NK-92 (cell line): Measurements from ENCODE around the gene PKNOX1.
"Not testable (repeated sequence)": the region's sequence is repeated elsewhere in the genome, so short reads cannot be mapped to it uniquely, and the experiment has no call there.

Source experiments
- DNase-seq: peaks from one replicate; lab custom pipeline; 2025; ENCODE audit not compliant: unreplicated experiment; lab: John Stamatoyannopoulos, UW

The PKNOX1 gene

DNA sequence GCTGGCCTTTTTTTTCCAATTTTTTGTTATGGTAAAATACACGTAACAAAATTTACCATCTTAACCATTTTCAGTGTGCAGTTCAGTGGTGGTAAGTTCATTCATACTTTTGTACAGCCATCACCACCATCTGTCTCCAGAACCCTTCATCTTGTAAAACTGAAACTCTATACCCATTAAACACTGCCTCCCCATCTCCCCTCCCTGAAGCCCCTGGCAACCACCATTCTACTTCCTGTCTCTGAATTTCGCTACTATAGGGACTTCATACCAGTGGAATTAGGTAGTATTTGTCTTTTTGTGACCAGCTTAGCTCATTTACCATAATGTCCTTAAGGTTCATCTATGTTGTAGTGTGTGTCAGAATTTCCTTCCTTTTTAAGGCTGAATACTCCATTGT lies 8.7 kb downstream of the PKNOX1 start:
- no peak for DNase-seq

DNA sequence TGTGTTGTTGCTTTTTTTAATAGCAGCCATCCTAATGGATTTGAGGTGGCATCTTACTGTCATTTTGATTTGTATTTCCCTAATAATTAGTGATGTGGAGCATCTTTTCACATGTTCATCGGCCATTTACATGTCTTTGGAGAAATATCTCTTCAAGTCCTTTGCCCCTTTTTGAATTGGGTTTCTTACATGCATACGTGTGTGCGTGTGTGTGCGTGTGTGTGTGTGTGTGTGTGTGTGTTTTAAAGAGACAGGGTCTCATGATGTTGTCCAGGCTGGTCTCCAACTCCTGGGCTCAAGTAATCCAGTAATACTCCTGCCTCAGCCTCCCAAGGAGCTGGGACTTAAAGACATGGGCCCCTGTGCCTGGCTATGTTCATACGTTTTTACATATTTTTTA lies 9.5 kb downstream of the PKNOX1 start:
- DNase-seq, result no peak

DNA sequence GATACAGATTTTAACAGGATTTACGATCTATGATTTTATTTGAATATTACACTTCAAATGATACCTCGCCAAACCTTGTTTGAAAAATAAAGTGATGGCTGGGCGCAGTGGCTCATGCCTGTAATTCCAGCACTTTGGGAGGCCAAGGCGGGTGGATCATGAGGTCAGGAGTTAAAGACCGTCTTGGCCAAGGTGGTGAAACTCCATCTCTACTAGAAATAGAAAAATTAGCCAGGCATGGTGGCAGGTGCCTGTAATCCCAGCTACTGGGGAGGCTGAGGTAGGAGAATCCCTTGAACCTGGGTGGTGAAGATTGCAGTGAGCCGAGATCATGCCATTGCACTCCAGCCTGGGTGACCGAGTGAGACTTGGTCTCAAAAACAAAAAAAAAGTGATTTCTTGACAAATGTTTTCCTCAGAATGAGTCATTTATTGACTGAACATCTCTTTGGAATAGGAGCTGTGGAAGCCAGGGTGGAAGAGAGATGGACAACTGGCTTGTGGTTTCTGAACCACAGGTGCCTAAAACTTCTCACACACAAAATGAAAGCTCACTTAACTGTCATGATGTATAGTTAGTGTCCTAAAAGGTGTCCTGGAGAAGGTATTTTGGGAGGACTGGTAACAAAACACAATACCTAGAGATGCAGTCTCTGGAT lies 11.9 kb downstream of the PKNOX1 start:
- no peak for DNase-seq

DNA sequence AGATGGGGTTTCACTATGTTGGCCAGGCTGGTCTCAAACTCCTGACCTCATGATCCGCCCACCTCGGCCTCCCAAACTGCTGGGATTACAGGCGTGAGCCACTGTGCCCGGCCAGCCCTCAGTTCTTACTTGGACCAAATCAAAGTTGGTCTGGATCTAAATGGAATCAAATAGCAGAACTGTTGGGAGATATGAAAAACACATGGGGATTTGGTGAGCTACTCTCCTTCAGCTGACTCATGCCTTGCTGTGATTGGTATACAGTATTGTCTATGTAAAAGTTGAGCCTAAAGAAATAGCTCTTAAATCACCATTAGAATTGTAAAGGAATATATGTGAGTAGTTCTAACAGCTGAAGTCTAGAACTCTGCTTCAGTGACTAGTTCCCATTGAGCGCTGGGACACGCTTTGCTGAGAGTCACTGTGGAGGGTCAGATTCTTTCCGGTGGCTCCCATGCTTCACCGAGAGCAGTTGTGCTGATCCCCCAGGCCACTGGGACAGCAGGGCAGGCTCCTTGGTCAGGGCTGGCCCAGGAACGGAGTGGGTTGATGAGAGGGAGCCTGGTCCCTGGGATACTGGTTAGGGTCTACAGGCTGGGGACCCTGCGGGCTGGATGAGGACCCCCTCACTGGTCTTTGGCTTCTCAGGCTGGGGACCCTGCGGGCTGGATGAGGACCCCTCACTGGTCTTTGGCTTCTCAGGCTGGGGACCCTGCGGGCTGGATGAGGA lies 14.0 kb downstream of the PKNOX1 start:
- no peak for DNase-seq

DNA sequence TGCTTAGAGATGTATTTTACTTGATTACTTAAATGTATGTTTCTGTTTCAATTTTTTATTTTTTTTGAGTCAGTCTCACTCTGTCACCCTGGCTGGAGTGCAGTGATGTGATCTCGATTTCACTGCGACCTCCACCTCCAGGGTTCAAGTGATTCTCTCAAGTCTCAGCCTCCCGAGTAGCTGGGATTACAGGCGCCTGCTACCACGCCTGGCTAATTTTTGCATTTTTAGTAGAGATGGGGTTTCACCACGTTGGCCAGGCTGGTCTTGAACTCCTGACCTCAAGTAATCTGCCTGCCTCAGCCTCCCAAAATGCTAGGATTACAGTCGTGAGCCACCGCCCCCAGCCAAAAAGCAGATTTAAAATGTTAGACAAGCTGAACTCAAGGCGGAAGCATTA lies 15.0 kb downstream of the PKNOX1 start:
- not testable (repeated sequence) for DNase-seq

DNA sequence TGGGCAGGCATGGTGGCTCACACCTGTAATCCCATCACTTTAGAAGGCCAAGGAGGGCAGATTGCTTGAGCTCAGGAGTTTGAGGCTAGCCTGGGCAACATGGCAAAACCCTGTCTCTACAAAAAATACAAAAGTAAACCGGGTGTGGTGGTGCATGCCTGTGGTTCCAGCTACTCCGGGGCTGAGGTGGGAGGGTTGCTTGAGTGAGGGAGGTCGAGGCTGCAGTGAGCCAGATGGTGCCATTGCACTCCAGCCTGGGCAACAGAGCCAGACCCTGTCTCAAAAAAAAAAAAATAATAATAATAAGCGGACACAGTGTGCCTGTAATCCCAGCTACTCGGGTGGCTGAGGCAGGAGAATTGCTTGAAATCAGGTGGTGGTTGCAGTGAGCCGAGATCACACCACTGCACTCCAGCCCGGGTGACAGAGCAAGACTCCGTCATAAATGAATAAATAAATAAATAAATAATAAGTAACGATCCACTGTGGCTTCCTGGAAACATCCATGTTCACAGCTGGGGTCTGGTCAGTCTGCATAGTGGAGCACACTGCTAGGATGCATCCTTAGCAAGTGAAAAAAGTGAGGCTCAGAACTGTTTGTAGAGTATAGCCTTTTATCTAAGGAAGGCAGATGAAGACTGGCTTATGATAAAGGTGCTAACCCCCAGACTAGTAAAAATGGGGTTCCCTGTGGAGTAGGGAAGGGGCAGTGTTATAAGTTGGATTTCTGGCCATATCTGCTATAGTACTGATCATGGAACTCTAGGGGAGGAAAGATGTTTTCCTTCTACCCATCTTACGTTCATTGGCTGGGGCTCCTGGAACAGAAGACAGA lies 15.7 kb downstream of the PKNOX1 start:
- no peak for DNase-seq

DNA sequence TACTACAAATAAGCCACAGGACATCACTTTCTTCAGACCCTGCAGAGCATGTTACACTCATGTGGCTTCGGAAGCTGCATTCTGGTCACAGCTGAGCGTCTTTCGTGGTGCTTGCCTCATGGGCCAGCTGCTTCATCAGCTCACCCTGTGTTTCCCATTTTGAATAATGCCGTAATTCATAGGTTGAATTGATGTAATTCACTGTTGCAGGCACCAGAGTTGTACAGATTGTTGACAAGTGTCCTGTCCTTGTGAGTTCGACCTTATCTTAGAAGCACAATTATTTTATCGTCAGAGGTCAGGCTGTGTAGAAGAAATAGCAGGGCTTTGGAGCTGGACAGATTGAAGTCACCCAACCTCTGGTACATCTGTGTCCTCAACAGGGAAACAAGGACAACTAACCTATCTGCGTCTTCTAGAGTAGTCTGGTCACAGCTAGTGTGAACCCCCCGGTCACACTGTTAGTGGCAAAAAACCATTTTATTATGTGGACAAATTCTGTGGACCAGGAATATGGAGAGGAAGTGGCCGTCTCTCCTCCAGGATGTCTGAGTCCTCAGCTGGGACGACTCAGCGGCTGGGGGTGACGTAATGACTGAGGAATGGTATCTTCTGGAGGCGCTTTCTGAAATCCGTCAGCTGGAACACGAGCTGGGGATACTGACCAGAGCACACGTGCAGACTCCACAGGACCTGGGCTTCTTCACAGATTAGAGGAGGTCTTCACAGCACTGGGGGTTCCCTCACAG lies 17.8 kb downstream of the PKNOX1 start:
- DNase-seq, result no peak

DNA sequence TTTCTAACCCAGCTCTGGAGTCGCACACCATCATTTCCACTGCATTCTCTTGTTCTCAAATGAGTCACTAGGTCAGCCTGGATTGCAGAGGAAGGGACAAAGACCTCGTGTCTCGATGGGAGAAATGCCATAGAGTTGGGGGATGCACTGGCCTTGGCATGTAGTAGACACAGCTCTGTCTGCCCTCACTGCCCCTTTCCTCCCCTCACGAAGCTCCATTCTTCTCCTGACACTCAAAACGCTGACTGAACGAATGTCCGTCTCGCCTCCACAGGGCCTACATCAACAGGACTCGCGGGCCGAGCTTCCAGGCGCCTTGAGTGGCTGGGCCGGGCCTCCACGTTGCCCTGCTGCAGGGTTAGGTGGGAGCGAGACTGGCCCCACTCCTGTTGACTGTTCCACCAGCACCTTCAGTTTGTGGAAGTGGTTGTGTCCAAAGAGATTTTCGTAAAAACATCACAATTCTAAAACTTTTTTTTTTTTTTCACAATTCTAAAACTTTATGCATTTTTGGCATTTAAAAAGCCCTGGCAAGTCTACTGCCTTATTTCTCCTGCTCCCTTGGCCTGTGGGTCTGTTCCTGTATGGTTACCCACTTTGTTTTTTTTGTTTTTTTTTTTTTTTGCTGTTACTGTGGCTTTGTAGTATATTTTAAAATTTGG lies 18.8 kb downstream of the PKNOX1 start:
- no peak for DNase-seq

DNA sequence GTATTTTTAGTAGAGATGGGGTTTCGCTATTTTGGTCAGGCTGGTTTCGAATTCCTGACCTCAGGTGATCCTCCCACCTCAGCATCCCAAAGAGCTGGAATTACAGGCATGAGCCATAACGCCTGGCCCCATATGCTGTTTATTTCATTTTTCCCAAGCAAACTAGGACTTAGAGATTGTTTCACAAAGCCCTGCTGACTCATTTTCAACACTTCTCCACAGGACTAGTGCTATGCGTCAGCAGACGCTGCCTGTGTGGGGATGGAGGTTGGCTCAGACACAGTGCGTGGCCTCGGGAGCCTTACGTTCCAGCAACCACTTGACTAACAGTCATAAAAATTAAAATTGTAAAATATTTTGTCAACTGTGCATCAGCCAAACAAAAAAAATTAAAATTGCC lies 22.7 kb downstream of the PKNOX1 start:
- no peak for DNase-seq

DNA sequence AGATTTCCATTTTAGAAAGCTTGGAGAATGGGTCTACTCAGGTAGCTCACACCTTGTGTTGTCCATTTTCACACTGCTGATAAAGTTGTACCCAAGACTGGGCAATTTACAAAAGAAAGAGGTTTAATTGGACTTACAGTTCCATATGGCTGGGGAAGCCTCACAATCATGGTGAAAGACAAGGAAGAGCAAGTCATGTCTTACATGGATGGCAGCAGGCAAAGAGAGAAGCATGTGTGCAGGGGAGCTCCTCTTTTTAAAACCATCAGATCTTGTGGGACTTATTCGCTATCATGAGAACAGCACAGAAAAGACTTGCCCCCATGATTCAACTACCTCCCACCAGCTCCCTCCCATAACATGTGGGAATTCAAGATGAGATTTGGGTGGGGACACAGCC lies 23.6 kb downstream of the PKNOX1 start:
- DNase-seq, result not testable (repeated sequence)

DNA sequence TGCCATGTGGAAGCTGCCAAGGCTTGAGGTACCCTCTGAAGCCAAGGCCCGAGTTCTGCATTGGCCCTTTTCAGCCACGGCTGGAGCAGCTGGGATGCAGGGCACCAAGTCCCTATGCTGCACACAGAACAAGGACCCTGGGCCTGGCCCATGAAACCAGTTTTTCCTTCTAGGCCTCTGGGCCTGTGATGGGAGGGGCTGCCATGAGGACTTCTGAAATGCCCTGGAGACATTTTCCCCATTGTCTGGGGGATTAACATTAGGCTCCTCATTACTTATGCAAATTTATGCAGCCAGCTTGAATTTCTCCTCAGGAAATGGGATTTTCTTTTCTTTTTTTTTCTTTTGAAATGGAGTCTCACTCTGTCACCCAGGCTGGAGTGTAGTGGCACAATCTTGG lies 24.8 kb downstream of the PKNOX1 start:
- not testable (repeated sequence) for DNase-seq

DNA sequence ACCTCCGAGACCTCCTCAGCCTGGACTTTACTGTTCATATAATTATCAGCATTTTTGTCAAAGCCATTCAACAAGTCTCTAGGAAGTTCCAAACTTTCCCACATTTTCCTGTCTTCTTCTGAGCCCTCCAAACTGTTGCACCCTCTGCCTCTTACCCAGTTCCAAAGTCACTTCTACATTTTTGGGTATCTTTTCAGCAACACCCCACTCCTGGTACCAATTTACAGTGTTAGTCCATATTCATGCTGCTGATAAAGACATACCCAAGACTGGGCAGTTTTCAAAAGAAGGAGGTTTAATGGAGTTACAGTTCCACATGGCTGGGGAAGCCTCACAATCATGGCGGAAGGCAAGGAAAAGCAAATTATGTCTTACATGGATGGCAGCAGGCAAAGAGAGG lies 25.7 kb downstream of the PKNOX1 start:
- DNase-seq, result not testable (repeated sequence)

DNA sequence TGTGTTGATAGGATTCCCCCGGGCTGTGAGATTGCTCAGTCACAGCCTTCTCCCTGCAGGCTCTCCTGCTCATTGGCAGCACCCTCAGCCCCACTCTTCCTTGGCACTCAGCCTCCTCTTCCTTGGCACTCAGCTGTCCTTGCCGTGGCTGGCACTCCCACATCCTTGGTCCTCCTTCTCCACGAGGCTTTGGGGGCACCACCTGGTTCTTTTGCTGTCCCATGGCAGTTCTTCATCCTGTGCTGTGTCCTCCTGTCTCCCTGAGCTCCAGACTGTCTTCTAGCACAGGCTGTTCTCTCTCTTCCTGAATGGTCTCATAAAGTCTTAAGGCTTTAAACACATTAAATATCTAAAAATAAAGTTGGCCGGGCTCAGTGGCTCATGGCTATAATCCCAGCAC lies 27.0 kb downstream of the PKNOX1 start:
- DNase-seq, result no peak

DNA sequence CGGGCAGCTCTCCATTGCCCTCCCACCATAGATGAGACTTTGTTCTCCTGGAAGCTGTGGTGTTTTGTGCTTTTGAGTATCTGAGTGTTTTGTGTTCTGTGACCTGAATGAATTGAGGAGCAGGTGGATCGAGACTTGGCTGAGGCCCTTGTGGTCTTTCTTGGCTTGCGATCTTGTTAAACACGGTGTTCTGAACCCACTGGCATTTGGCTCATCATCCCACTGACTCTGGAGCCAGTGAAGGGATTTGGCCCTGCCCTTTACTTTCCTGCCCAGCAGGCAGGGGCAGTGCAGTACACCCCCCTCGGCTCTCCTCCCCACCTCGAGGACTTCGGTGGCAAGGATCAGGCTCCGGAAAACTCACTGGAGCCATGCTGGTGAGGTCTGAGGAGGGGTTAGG lies 30.6 kb downstream of the PKNOX1 start:
- no peak for DNase-seq

DNA sequence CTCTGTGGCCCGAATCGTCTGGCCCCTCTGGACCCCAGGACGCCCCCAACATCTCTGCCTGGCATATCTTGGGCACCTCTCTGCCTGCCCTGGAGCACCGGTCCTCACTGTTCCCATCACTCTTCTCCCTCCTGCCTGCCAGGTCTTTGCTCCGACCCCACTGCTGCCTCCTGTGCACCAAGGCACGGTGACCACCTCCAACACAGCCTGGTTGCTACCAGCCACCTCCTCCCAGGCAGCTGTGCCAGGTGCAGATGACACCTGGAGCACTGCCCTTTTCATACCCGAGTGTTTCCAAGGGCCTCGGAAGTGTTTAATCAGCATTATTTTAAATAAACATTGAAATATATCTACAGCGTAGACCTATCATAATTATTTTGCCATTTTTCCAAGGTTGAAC lies 31.3 kb downstream of the PKNOX1 start:
- no peak for DNase-seq

DNA sequence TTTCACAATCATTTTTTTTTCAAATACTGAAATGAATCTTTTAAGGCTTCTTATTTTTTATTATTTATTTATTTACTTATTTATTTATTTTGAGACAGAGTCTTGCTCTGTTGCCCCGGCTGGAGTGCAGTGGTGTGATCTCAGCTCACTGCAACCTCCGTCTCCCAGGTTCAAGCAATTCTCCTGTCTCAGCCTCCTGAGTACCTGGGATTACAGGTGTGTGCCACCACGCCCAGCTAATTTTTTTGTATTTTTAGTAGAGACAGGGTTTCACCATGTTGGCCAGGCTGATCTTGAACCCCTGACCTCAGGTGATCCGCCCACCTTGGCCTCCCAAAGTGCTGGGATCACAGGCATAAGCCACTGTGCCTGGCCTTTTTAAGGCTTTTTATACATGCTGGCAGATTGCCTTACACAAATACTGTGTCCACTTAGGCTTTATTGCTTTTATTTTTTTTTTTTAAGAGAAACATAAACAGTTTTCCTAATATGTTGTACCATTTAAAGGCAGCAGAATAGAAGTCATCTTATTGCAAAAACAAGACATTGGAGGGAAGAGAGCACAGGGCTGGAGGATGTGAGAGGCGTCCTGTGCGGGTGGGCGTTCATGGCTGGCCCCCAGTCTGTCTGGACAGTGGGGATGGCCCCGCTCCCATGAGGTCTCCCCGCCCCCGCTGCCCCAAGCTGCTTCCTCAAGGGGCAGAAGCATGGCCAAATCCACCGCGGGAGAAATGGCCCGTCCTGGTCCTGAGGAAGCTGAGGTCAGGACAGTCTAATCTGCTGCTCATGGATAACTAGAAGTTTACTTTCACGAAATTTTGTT lies 31.9 kb downstream of the PKNOX1 start:
- not testable (repeated sequence) for DNase-seq

DNA sequence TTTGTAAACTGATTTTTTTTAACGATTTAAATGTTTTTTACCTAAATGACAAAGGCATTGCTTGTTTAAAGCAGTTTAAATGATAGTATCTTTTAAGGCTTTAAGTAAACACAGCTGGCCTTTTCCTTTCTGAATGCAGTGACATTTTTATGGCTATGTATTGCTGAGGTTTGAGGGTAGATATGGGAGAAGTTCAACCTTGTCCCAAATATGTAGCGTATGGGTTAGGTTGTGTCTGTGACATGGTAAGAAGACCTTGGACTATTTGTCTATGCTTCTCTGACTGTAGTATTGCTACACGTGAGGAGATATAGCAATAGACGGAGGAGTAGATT lies 32.5 kb downstream of the PKNOX1 start:
- no peak for DNase-seq

DNA sequence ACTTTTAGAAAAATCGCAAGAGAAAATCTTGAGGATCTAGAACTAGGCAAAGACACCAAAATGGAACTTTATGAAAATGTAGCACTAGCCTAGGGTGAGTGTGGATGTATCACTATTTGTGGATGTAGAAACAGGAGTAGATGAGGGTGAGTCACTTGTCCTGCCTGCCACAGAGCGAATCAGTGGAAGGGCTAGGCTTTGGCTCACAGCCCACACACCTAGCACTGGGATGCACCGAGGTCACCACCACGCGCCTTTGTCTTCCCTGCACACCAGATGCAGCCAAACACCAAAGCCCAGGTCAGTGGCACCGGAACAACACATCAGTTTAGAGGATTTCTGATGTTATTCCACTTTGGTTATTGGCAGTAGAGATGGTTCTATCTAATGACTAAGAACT lies 38.2 kb downstream of the PKNOX1 start:
- DNase-seq, result no peak

DNA sequence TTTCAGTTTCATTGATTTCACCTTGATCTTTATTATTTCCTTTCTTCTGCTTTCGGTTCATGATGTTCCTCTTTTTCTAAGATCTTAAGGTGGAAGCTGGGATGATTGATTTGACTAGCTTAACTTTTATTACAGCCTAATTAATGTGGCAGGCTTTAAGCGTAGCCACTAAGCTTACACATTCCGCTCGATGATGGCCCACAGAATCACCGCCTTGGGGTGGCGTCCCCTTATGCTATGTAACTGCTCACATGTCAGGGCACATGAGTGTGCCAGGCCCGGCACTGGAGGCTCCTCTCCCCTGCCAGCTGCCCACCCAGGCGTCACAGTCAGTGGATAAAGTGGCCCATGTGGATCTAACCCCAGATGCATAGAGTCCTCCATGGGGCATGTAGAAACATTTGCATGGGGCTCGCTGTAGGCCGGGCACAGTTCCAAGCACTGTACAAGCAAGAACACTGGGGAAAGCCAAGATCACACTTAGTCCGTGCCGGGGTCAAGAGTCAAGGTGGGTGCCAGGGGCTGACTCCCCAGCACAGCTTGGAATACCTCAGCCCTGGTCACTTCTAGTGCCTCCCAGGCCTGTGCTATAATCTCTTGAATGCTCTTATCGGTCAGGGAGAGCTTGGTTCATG lies 41.7 kb downstream of the PKNOX1 start:
- DNase-seq, result no peak

DNA sequence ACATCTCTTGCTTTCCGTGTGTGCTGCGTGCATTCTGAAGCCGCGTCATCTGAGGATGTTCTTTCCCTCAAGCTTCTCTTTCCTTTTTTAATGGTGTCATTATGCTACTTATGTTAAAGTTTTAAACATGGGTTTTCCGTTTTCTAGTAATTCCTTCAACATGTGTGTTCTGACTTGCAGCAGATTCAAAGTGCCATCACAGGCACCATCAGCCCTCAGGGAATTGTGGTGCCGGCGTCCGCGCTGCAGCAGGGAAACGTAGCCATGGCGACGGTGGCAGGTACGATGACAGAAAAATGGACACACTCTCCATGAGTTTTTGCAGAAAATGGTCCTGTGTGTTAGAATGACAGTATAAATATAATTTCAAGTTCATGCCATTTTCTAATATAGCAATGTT lies 42.4 kb downstream of the PKNOX1 start:
- DNase-seq, result no peak
